GM19099 (cell line): ENCODE measurements around the gene CRYZ.

Experiments
- POLR2A ChIP-seq: IDR thresholded peaks from 3 replicates; pipeline ENCODE4 v1.6.1; 2011; ENCODE audit warnings: low read depth; ENCODE audit not compliant: insufficient read length; ENCODE audit errors: extremely low read depth

The CRYZ gene, protein sequence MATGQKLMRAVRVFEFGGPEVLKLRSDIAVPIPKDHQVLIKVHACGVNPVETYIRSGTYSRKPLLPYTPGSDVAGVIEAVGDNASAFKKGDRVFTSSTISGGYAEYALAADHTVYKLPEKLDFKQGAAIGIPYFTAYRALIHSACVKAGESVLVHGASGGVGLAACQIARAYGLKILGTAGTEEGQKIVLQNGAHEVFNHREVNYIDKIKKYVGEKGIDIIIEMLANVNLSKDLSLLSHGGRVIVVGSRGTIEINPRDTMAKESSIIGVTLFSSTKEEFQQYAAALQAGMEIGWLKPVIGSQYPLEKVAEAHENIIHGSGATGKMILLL

GRCh38 chr1:74732960-74733603 is at the start of gene CRYZ, which contains the start of gene TYW3:
TSS of gene CRYZ (minus strand) at chr1:74733050. CDS start at chr1:74724821, 8,229 bp downstream.
TSS of gene TYW3 (plus strand) at chr1:74733152. CDS start at chr1:74733245, 93 bp downstream.
- TF ChIP-seq POLR2A: peak; percentile 72

- no peak for TF ChIP-seq POLR2A
These were observed 47.7 kb upstream of the CRYZ start for GRCh38 chr1:74780594-74780993.

- TF ChIP-seq POLR2A: no peak
These were observed 46.9 kb upstream of the CRYZ start for GRCh38 chr1:74779750-74780149.

DNA sequence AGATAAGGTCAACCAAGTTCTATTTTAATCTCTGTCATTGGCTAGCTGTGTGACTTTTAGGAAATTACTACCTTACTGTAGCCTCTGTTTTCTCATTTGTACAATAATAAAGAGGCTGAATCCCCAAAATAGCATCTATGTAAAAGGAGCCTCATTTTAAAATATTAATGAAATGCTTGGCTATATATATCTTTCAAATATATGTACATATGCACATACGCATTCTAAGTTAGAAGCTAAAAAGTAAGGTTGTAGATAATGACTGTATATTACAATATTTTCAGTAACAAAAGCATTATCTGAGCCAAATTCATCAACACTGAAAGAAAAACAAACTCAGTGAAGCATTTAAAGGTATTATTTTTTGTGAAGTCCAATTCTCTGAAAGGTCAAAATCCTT is 44.7 kb upstream of the CRYZ start:
- TF ChIP-seq POLR2A: no peak

DNA sequence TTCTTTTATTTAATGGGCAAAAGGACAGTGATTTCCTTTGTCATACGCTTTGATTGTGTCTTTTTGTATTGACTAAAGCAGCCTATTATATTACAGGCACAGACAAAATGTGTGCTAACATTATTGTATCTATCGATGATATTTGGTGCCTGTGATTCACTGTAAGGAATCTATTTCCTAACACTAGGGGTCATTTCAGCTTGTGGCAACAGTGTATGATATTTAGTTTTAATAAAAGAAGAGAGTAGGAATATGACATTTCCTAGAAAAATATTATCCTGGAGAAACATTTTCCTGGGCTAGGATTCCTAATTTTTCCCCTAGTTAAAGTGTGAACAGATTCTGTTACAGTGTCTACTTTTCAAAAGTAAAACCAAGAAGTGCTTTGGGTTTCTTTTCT is 42.9 kb upstream of the CRYZ start:
- TF ChIP-seq POLR2A: no peak

DNA sequence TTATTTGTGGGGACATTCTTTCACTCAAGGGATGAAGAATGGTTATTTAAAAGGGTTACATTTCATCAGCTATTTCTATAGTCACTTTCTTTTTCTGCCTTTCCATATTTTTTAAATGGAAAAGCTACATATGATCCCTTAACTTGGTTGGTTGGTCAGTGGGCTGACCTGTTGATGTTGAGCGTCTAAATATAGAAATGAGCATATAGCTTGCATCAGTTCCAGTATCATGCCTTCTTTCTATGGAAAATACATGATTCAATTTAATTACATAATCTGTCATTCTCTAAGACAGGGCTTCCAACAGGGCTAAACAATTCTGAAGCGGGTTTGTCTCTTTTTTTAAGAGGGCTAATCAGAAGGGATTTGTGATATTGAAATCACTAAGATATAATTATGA is 40.7 kb upstream of the CRYZ start:
- no peak for TF ChIP-seq POLR2A

DNA sequence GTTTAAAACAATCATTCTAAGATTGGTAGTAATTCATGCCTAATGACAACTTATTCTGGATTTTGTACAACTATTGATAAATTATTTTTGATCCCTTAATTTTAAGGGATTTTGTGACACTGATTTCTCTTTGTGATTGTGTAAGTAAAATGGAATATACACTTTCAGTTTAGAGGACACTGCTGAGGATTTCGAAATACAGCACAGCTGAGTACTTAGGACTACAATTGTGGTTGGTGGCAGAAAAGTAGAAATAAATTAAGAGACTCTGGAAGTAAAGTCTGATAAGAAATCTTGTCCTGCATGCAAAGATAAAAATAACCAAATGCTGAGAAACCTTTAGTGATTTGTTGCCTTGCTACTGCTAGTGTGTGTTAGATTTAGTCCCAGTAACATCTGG is 40.1 kb upstream of the CRYZ start:
- no peak for TF ChIP-seq POLR2A

- TF ChIP-seq POLR2A: no peak
These were observed 39.2 kb upstream of the CRYZ start for GRCh38 chr1:74771913-74772515.

DNA sequence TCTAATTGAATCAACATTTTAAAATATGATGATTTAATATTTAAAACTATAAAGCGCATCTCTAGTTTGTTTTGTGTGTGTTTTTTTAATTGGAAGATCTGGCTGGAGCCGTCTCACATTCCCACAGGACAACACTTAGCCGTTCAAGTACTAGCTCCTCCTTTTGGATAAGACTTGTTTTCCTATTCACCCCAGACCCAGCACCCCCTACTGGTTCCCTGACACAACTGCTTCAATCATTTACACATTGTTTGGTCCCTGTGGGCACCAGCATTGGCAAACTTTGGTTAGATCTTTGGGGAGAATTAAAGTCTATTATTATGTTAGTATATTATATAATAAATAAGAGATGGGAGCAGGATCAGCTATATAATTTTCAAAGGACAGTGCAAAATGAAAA is 34.6 kb upstream of the CRYZ start:
- no peak for TF ChIP-seq POLR2A

DNA sequence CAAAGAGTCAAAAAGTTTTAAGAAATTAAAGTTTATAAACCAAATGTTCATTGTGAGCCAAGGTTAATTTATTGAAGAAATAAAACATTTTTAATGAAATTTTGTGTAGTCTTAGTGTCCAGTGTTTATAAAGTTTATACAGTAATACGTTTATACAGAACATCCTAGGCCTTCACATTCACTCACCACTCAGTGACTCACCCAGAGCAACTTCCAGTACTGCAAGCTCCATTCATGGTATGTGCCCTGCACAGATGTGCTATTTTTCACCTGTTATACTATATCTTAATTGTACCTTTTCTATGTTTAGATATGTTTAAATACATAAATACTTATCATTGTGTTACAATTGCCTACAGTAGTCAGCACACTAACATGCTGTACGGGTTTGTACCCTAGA is 33.7 kb upstream of the CRYZ start:
- TF ChIP-seq POLR2A: no peak

DNA sequence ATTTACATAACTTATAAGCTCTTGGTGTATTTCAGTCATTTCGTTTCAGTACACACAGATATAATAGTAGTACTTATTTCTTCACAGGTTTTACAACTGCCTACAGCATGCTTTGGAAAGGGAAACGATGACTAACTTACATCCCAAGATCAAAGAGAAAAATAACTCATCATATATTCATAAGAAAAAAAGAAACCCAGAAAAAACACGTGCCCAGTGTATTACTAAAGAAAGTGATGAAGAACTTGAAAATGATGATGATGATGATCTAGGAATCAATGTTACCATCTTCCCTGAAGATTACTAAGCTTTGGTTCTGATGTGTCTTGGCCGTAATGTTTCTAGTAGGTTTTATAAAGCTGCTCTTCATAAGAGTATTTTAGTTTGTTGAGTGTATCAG is 31.0 kb upstream of the CRYZ start:
- TF ChIP-seq POLR2A: no peak

- TF ChIP-seq POLR2A: no peak
These were observed 22.6 kb upstream of the CRYZ start for GRCh38 chr1:74755475-74755874.

- no peak for TF ChIP-seq POLR2A
These were observed 20.3 kb upstream of the CRYZ start for GRCh38 chr1:74753104-74753503.

DNA sequence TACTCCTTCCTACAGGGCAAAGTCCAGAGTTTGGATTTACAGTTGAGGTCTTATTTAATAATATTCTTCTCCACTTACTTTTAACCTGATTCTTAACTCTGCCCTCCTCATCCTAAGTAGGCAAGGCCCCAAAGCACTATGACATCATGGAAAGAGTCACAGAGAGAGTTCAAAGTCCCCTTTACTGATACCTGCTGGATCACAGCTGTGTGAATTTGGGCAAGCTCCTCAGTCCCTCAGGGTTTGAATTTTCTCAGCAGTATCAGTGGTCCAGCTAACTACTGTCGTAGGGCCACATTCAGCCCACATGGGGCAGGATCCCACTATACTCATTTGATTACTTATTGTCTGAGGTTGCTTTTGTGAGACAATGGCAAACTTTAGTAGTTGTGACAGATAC is 16.1 kb upstream of the CRYZ start:
- TF ChIP-seq POLR2A: no peak

GRCh38 chr1:74737333-74737732 is 4.5 kb upstream of the CRYZ start:
- TF ChIP-seq POLR2A: no peak
